ENCODE data around the gene MKLN1. TPM values are rescaled to one million over a fixed set of nuclear protein-coding genes. Genes with fewer than 3 reads are reported as not detected.

MKLN1 gene
- total and polyA plus RNA-seq, 2 of the 13 experiments (the other 11 are each of a cell fraction or from before 2014, with no cell fraction given): 33.6 to 43.5 TPM

- no peak for TF ChIP-seq ARNT2 (CRISPR knock-in tag; IDR thresholded peaks at IDR 0.05; ENCODE audit: low read depth)
- no peak for TF ChIP-seq SMARCC2 (IDR thresholded peaks at IDR 0.05)
- no peak for TF ChIP-seq RCOR2 (CRISPR knock-in tag; IDR thresholded peaks at IDR 0.05)
- TF ChIP-seq, protein P1, sequence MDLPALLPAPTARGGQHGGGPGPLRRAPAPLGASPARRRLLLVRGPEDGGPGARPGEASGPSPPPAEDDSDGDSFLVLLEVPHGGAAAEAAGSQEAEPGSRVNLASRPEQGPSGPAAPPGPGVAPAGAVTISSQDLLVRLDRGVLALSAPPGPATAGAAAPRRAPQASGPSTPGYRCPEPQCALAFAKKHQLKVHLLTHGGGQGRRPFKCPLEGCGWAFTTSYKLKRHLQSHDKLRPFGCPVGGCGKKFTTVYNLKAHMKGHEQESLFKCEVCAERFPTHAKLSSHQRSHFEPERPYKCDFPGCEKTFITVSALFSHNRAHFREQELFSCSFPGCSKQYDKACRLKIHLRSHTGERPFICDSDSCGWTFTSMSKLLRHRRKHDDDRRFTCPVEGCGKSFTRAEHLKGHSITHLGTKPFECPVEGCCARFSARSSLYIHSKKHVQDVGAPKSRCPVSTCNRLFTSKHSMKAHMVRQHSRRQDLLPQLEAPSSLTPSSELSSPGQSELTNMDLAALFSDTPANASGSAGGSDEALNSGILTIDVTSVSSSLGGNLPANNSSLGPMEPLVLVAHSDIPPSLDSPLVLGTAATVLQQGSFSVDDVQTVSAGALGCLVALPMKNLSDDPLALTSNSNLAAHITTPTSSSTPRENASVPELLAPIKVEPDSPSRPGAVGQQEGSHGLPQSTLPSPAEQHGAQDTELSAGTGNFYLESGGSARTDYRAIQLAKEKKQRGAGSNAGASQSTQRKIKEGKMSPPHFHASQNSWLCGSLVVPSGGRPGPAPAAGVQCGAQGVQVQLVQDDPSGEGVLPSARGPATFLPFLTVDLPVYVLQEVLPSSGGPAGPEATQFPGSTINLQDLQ (CRISPR knock-in tag; IDR thresholded peaks at IDR 0.05): no peak
- no TSS peak for BruUV-seq (replicated peaks)
- in situ Hi-C loops (cut with HindIII; ENCODE audit: extremely low pct_ligation_motif_present, low pct_unique_long_range_greater_than_20kb) (no loop called here), intact Hi-C loops (cut with micrococcal nuclease; ENCODE audit: unreplicated experiment) (no loop called here)
- ATAC-seq (no peak), DNase-seq (ENCODE audit: low spot score) (no peak), FAIRE-seq (no peak)
- Histone ChIP-seq H3K4me3 (replicated peaks in 1 of 3; ENCODE audit: insufficient read depth in 1 of 3, low read depth in 2 of 3, low read length in 3 of 3) (no peak overlapping the region), H3K4me1 (ENCODE audit: insufficient read depth, low read length) (peaks cover 26% of the 10 kb centered on the region), H3K27me3 (ENCODE audit: control insufficient read depth in 1 of 2, insufficient read depth in 2 of 2, low read length in 2 of 2) (no peaks in the 10 kb centered on the region), H4K20me1 (ENCODE audit: insufficient read depth, low read length) (peaks cover 62% of the 10 kb centered on the region), H3K9ac (ENCODE audit: insufficient read depth, low read depth, low read length) (no peak overlapping the region), H3K9me3 (ENCODE audit: low read length) (no peaks in the 10 kb centered on the region), H2AFZ (ENCODE audit: low read length) (no peak overlapping the region), H3K4me2 (ENCODE audit: low read depth, low read length) (no peak overlapping the region), H3K36me3 (replicated peaks in 1 of 2; ENCODE audit: control insufficient read depth in 1 of 2, insufficient read depth in 2 of 2, low read length in 2 of 2) (peaks cover 0 to 3% of the 10 kb centered on the region in 2 experiments; a peak in 3 of 5 replicates), H3K27ac (ENCODE audit: extremely low read length, insufficient read depth, low read length) (no peak overlapping the region), H3K79me2 (ENCODE audit: insufficient read depth, low read length) (peaks cover 100% of the 10 kb centered on the region)
- 97% methylated on average over 3 of the region's 3 CpGs for WGBS (ENCODE audit: low lambda C conversion rate)
- ChIA-PET POLR2A (no interaction called here), CTCF (ENCODE audit: low intra/inter-chr PET ratio, low total read pairs) (no interaction called here)
These were observed 31.0 kb downstream of the MKLN1 start for GRCh38 chr7:131358636-131359035.

GRCh38 chr7:131359136-131359776 lies 31.6 kb downstream of the MKLN1 start:
- peaks cover 100% of the 10 kb centered on the region for H3K79me2 ChIP-seq (ENCODE audit: insufficient read depth, low read length)
- ChIA-PET POLR2A (no interaction called here), CTCF (ENCODE audit: low intra/inter-chr PET ratio, low total read pairs) (no interaction called here)
- H2AFZ ChIP-seq (ENCODE audit: low read length): no peak overlapping the region
- no peak for ATAC-seq
- no peak for DNase-seq (ENCODE audit: low spot score)
- in situ Hi-C loops (cut with HindIII; ENCODE audit: extremely low pct_ligation_motif_present, low pct_unique_long_range_greater_than_20kb): no loop called here
- WGBS (ENCODE audit: low lambda C conversion rate): 98% methylated on average over 3 of the region's 3 CpGs
- H4K20me1 ChIP-seq (ENCODE audit: insufficient read depth, low read length): peaks cover 62% of the 10 kb centered on the region
- no TSS peak for BruUV-seq (replicated peaks)
- intact Hi-C loops (cut with micrococcal nuclease; ENCODE audit: unreplicated experiment): no loop called here
- no peaks in the 10 kb centered on the region for H3K9me3 ChIP-seq (ENCODE audit: low read length)
- H3K27me3 ChIP-seq (ENCODE audit: control insufficient read depth in 1 of 2, insufficient read depth in 2 of 2, low read length in 2 of 2): no peaks in the 10 kb centered on the region
- no peak overlapping the region for H3K4me3 ChIP-seq (replicated peaks in 1 of 3; ENCODE audit: insufficient read depth in 1 of 3, low read depth in 2 of 3, low read length in 3 of 3)
- H3K4me2 ChIP-seq (ENCODE audit: low read depth, low read length): no peak overlapping the region
- H3K9ac ChIP-seq (ENCODE audit: insufficient read depth, low read depth, low read length): no peak overlapping the region
- H3K36me3 ChIP-seq (replicated peaks in 1 of 2; ENCODE audit: control insufficient read depth in 1 of 2, insufficient read depth in 2 of 2, low read length in 2 of 2): peaks cover 0 to 3% of the 10 kb centered on the region in 2 experiments; a peak in 3 of 5 replicates
- no peak overlapping the region for H3K27ac ChIP-seq (ENCODE audit: extremely low read length, insufficient read depth, low read length)
- no peak for FAIRE-seq
- peaks cover 30% of the 10 kb centered on the region for H3K4me1 ChIP-seq (ENCODE audit: insufficient read depth, low read length)
- TF ChIP-seq ZNF772 (CRISPR knock-in tag; IDR thresholded peaks at IDR 0.05) (no peak), THAP9 (CRISPR knock-in tag; IDR thresholded peaks at IDR 0.05; ENCODE audit: borderline replicate concordance) (no peak), ZNF335 (CRISPR knock-in tag; IDR thresholded peaks at IDR 0.05) (no peak), POLR2A (IDR thresholded peaks at IDR 0.05; ENCODE audit: insufficient read depth in 1 of 2, low read depth in 2 of 2, low read length in 2 of 2) (no peak), U2AF2 (IDR thresholded peaks at IDR 0.05; ENCODE audit: low read depth, low read length) (no peak), ATF3 (CRISPR knock-in tag; IDR thresholded peaks at IDR 0.05) (no peak), ZNF207 (IDR thresholded peaks at IDR 0.05; ENCODE audit: borderline replicate concordance) (no peak)
- TF ChIP-seq, protein P2, sequence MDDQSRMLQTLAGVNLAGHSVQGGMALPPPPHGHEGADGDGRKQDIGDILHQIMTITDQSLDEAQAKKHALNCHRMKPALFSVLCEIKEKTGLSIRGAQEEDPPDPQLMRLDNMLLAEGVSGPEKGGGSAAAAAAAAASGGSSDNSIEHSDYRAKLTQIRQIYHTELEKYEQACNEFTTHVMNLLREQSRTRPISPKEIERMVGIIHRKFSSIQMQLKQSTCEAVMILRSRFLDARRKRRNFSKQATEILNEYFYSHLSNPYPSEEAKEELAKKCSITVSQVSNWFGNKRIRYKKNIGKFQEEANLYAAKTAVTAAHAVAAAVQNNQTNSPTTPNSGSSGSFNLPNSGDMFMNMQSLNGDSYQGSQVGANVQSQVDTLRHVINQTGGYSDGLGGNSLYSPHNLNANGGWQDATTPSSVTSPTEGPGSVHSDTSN (CRISPR knock-in tag; IDR thresholded peaks at IDR 0.05; ENCODE audit: borderline replicate concordance): no peak

All from HepG2 (cell line).